Nephron (organoid): ENCODE results near the gene TRPM1.

Source experiments
- H3K27ac Mint-ChIP-seq, 3 experiments: 2 replicates each; pipeline ENCODE4 v1.8.0; 2020; ENCODE audit warnings: mixed read lengths in 3 of 3, mild to moderate bottlenecking in 2 of 3, moderate library complexity in 1 of 3
- H3K27me3 Mint-ChIP-seq: 2 replicates; pipeline ENCODE4 v1.8.0; 2021; ENCODE audit warnings: low read depth, mild to moderate bottlenecking, moderate library complexity, mixed read lengths
- H3K36me3 Mint-ChIP-seq: 2 replicates; pipeline ENCODE4 v1.8.0; 2020; ENCODE audit warnings: low read depth, mixed read lengths
- H3K4me1 Mint-ChIP-seq: 2 replicates; pipeline ENCODE4 v1.8.0; 2020; ENCODE audit warnings: mixed read lengths
- H3K4me3 Mint-ChIP-seq, 3 experiments: 2 replicates each; pipeline ENCODE4 v1.8.0; 2020; ENCODE audit warnings: mild to moderate bottlenecking in 3 of 3, mixed read lengths in 3 of 3, moderate library complexity in 2 of 3
- H3K9me3 Mint-ChIP-seq: 2 replicates; pipeline ENCODE4 v1.8.0; 2020; ENCODE audit warnings: mixed read lengths
- TF ChIP-seq, protein P1 (sequence below), 3 experiments: fragments of 200-600 bp; sonication (generic); IDR thresholded peaks; one replicate each; pipeline ENCODE4 v1.5.0; 2021; ENCODE audit warnings: antibody characterized with exemption in 3 of 3; ENCODE audit not compliant: unreplicated experiment in 3 of 3

The TRPM1 gene

DNA sequence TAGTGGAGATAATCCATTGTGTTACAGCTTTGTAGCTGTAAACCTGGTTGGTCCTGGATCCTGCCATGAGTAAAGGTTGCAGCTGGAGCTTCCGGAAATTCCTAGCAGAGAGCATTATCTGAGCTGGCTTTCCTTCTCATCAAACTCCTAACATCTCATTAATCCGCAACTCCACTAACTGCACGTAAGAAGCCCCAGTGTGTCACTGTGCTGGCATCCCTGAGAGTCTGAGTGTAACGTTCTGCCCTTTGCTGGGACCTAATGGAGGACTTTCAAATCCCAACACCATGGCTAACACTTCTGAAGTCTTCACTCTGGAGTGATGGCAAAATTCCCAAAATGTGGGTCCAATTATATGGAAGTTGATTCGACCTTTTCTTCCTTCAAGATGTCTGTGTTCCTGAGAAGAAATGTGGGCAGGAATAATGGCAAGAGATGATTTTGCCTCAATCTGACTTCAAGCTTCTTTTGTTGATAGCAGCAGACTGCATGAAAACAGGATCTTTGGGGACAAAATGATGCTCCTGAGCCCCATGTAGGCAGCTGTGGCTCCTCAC lies 9.6 kb upstream of the TRPM1 start:
- Mint-ChIP-seq H3K4me1 (no peaks in the 10 kb centered on the region), H3K4me3 (no peak overlapping the region), H3K36me3 (no peaks in the 10 kb centered on the region), H3K27ac (no peak overlapping the region), H3K27me3 (peaks cover 3% of the 10 kb centered on the region), H3K9me3 (peaks cover 19% of the 10 kb centered on the region)
- TF ChIP-seq, protein P1, sequence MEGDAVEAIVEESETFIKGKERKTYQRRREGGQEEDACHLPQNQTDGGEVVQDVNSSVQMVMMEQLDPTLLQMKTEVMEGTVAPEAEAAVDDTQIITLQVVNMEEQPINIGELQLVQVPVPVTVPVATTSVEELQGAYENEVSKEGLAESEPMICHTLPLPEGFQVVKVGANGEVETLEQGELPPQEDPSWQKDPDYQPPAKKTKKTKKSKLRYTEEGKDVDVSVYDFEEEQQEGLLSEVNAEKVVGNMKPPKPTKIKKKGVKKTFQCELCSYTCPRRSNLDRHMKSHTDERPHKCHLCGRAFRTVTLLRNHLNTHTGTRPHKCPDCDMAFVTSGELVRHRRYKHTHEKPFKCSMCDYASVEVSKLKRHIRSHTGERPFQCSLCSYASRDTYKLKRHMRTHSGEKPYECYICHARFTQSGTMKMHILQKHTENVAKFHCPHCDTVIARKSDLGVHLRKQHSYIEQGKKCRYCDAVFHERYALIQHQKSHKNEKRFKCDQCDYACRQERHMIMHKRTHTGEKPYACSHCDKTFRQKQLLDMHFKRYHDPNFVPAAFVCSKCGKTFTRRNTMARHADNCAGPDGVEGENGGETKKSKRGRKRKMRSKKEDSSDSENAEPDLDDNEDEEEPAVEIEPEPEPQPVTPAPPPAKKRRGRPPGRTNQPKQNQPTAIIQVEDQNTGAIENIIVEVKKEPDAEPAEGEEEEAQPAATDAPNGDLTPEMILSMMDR (IDR thresholded peaks at IDR 0.05; ENCODE audit: unreplicated experiment in 3 of 3) = no peak

DNA sequence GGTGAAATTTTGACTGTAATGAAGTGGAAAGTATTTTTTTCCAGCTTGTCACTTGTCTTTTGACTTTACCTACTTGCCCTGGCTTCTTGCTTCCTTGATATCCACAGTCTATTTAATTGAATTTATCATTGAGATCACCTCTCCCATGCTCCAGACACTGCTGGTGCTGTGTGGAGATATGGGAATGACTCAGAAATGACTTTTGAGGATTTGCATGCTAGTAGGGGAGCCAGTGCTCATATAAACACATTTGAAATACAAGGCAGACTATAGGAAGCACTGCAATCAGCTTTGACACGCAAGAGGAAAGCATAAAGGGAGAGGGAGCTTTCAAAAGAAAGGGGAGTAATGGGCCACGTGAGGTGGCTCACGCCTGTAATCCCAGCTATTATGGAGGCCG lies 7.3 kb upstream of the TRPM1 start:
- TF ChIP-seq, protein P1 (IDR thresholded peaks at IDR 0.05; ENCODE audit: unreplicated experiment in 3 of 3) = no peak
- no peak overlapping the region for H3K27ac Mint-ChIP-seq
- H3K36me3 Mint-ChIP-seq = no peaks in the 10 kb centered on the region
- peaks cover 3% of the 10 kb centered on the region for H3K27me3 Mint-ChIP-seq
- H3K4me3 Mint-ChIP-seq = no peak overlapping the region
- peaks cover 8% of the 10 kb centered on the region for H3K9me3 Mint-ChIP-seq
- peaks cover 6% of the 10 kb centered on the region for H3K4me1 Mint-ChIP-seq

DNA sequence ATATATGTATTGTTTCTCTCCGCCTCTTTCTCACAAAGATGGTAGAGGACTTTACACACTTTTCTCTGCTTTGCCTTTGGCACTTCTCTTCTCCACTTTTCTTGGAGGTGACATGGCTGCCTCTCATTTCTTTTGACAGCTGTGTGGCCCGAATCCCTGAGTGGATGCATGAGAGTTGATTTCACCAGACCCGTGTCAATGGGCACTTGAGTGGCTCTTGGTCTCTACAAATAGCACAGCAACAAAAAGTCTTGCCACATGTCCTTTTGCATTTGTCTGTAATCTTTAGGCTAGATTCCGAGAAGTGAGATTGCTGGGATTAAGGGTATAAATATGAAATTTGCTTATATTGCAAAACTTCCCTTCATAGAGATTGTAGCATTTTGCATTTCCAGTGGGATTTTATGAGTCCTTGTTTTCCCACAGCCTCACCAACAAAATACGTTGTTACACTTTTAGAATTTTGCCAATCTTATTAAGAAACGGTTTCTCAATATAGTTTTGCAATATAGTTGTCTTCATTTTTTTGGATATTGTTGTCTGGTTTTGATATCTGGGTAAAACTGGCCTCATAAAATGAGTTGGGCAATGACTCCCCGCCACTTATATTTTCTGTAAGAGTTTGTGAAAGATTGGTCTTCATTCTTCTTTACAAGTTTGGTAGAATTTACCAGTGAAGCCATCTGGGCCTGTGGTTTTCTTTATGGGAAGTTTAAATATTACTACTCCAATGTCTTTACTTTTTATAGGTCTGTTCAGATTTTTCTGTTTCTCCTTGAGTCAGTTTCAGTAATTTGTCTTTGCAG lies 5.2 kb upstream of the TRPM1 start:
- TF ChIP-seq, protein P1 (IDR thresholded peaks at IDR 0.05; ENCODE audit: unreplicated experiment in 3 of 3) = no peak
- Mint-ChIP-seq H3K9me3 (peaks cover 4% of the 10 kb centered on the region), H3K4me1 (peaks cover 6% of the 10 kb centered on the region), H3K27me3 (peaks cover 3% of the 10 kb centered on the region), H3K36me3 (no peaks in the 10 kb centered on the region), H3K27ac (no peak overlapping the region), H3K4me3 (no peak overlapping the region)

DNA sequence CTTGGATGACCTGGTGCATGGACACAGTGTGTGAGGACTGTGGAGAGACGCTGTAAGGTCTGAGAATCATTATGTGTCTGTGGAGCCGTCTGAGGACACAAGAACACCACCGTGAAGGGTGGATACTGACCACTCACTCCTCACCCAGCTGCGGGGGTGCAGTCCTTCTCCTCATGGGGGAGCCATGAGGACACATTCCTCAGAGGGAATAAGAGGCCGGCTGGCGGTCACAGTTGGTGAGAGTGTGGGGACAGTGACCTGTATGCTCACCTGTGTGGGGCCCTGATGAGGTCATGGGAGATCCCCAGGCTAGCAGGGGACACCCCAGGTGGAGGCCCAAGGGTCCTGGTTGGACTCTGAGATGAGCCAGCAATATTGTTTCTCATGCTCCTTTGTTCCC lies 2.5 kb upstream of the TRPM1 start:
- H3K4me1 Mint-ChIP-seq = peaks cover 13% of the 10 kb centered on the region
- no peaks in the 10 kb centered on the region for H3K27me3 Mint-ChIP-seq
- H3K4me3 Mint-ChIP-seq = no peak overlapping the region
- no peak overlapping the region for H3K27ac Mint-ChIP-seq
- TF ChIP-seq, protein P1 (IDR thresholded peaks at IDR 0.05; ENCODE audit: unreplicated experiment in 3 of 3) = no peak
- H3K9me3 Mint-ChIP-seq = peaks cover 4% of the 10 kb centered on the region
- no peaks in the 10 kb centered on the region for H3K36me3 Mint-ChIP-seq

DNA sequence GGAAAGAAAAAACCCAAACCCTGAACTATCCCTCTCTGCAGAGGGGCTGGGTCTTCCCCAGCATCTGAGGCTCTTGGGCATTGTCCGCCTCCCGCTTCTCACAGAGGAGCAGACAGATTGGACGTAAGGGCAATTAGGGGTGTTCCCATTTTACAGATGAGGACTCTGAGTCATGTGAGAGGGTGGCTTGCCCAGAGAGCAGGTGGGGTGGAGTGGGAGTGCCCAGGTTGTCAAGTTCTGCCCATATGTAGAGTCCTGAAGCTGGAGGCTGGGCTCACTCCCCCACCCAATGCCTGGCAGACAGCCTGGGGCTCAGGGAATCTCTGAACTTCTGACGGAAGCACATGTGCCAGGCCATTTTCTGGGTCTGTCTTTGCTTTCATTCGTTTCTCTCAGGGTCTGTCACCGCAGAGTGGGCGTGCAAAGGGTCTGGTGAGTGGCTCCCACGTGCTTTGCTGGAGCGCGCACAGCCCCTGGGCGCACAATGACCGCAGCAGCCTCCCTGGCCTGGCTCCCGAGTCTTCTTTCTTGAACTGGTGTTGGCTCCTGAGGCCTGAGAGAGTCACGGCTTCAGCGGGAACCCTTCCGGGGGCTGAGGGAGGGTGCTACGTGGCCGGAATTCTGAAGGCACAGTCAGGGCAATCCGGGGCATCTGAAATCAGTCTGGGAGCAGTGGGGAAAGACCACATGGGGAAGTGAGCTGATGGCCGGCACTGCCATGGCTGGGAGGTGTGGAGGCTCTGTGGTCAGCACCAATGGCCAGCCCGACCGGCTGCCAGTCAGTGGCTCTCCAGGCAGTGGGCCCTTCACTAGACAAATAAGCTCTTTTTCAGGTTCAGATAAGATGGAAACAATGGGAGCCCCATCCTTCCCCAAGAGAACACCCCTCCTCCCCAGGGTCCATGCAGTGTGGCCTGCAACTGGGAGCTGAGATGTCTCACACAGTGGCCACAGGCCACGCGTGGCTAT lies 1.1 kb upstream of the TRPM1 start:
- H3K27ac Mint-ChIP-seq = peak overlapping the region in 1 of 3 experiments; percentile 63
- H3K9me3 Mint-ChIP-seq = peaks cover 4% of the 10 kb centered on the region
- TF ChIP-seq, protein P1 (IDR thresholded peaks at IDR 0.05; ENCODE audit: unreplicated experiment in 3 of 3) = no peak
- H3K4me3 Mint-ChIP-seq = no peak overlapping the region
- H3K36me3 Mint-ChIP-seq = no peaks in the 10 kb centered on the region
- H3K27me3 Mint-ChIP-seq = no peaks in the 10 kb centered on the region
- peaks cover 18% of the 10 kb centered on the region for H3K4me1 Mint-ChIP-seq
